Kidney (tissue), 14 donors: ENCODE results near the gene MCIDAS. TPM values are rescaled to one million over a fixed set of nuclear protein-coding genes. Genes with fewer than 3 reads are reported as not detected.

Experiments
- DNase-seq, 5 donors: peaks; one replicate each; pipeline ENCODE4 v3.0.0-alpha.2; 2013 to 2020
- FAIRE-seq: peaks from 2 replicates; lab custom pipeline; 2012; peaks lifted over from hg19 to GRCh38; lab: Jason Lieb, UNC
- H3K27ac ChIP-seq, 2 donors: one replicate each; pipeline ENCODE4 v1.7.0; 2013; ENCODE audit warnings: low read depth in 2 of 2, low read length in 2 of 2, inconsistent platforms in 1 of 2
- H3K27me3 ChIP-seq: one replicate; pipeline ENCODE4 v1.7.1; 2013; ENCODE audit warnings: low read length, inconsistent platforms; ENCODE audit not compliant: control insufficient read depth, insufficient read depth
- H3K36me3 ChIP-seq, 3 donors: one replicate each; pipeline versions ENCODE4 v1.7.0 to v1.7.1; 2013; ENCODE audit warnings: low read length in 3 of 3, control low read depth in 1 of 3, inconsistent platforms in 1 of 3; ENCODE audit not compliant: insufficient read depth in 3 of 3, control insufficient read depth in 2 of 3
- H3K4me1 ChIP-seq, 3 donors: one replicate each; pipeline versions ENCODE4 v1.7.0 to v1.7.1; 2013; ENCODE audit warnings: low read length in 3 of 3, inconsistent platforms in 1 of 3, low read depth in 1 of 3; ENCODE audit not compliant: control insufficient read depth in 2 of 3, insufficient read depth in 2 of 3
- H3K4me3 ChIP-seq, 3 donors: one replicate each; pipeline versions ENCODE4 v1.7.0 to v1.8.1; 2013; ENCODE audit warnings: low read length in 3 of 3, control low read depth in 1 of 3, inconsistent platforms in 1 of 3
- H3K9ac ChIP-seq, 3 donors: one replicate each; pipeline versions ENCODE4 v1.7.0 to v1.7.1; 2013; ENCODE audit warnings: low read length in 3 of 3, control low read depth in 1 of 3, inconsistent platforms in 1 of 3
- H3K9me3 ChIP-seq, 3 donors: one replicate each; pipeline versions ENCODE4 v1.7.0 to v1.7.1; 2013; ENCODE audit warnings: low read length in 3 of 3, control low read depth in 1 of 3, inconsistent platforms in 1 of 3; ENCODE audit not compliant: control insufficient read depth in 2 of 3, insufficient read depth in 1 of 3
- intact Hi-C: fragments of 100-400 bp; cut with DNase I; formaldehyde crosslinking; loops from one replicate; pipeline ENCODE4 v1.11.1; 2022
- polyA plus RNA-seq: library from polyadenylated mRNA; stranded (reverse); fragments of 350-450 nt; fragmentation: Illumina TruSeq; extraction: RNeasy Lipid Tissue Mini Kit (QIAGEN cat#74804); gene quantifications from one replicate; pipeline ENCODE4 v1.2.3, GENCODE V29; 2014; ENCODE audit warnings: low read depth, low replicate concordance; ENCODE audit not compliant: insufficient read depth
- total RNA-seq: library from RNA; stranded (reverse); fragmentation: NEBNext Ultra II Directional; extraction: Animal tissue kit (Norgen Biotek cat#: 25700); gene quantifications from one replicate; pipeline ENCODE4 v1.2.1, GENCODE V29; 2021
- TF ChIP-seq, protein P1 (sequence below): IDR thresholded peaks from 3 replicates; pipeline ENCODE4 v1.5.1; 2012; ENCODE audit warnings: mild to moderate bottlenecking, moderate library complexity, borderline replicate concordance; ENCODE audit not compliant: insufficient read depth; ENCODE audit errors: extremely low read depth
- donor health status: control.
- donor health status: control.
- donor health status: control.
- donor health status: control.
- donor health status: control.
- donor health status: DM: yes; HTN: yes; CAD: no.
- donor health status: Normal renal cell carcinoma (clear cell type).

Gene MCIDAS
- total and polyA plus RNA-seq, 2 donors from 2014 or later: 0.13 TPM; not detected in 1

DNA sequence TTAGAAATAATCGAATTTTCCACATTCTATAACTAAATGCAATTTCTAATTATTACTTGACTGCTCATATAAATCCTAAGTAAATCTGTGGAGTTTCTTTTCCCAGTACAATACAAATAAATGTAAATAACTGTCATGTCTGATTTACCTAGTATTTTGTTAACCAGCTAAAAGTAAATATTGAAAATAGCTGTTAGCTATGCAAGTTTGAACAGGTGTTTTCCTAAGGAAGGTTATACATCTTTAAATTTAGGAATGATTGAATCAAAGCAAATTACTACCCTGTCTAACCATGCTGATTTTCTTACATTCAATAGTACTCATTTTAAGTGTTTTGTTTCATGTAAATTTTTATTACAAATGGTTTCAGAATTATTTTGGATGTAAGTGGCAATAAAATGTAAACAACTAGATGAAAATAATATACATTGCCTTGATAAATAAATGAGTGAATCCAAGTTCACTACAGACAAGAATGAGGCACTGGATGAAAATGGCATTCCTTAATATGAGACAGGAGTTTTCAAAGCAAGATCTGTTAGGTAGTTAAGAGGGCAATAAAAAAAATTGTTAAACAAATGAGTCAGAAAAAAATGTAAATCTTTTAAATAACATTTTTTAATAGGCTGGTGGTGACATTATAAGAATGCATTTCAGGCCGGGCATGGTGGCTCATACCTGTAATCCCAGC is 15.8 kb downstream of the MCIDAS start:
- H3K4me3 ChIP-seq: no peak overlapping the region
- TF ChIP-seq, protein P1, sequence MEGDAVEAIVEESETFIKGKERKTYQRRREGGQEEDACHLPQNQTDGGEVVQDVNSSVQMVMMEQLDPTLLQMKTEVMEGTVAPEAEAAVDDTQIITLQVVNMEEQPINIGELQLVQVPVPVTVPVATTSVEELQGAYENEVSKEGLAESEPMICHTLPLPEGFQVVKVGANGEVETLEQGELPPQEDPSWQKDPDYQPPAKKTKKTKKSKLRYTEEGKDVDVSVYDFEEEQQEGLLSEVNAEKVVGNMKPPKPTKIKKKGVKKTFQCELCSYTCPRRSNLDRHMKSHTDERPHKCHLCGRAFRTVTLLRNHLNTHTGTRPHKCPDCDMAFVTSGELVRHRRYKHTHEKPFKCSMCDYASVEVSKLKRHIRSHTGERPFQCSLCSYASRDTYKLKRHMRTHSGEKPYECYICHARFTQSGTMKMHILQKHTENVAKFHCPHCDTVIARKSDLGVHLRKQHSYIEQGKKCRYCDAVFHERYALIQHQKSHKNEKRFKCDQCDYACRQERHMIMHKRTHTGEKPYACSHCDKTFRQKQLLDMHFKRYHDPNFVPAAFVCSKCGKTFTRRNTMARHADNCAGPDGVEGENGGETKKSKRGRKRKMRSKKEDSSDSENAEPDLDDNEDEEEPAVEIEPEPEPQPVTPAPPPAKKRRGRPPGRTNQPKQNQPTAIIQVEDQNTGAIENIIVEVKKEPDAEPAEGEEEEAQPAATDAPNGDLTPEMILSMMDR: no peak
- intact Hi-C loops: no loop called here
- H3K36me3 ChIP-seq: no peaks in the 10 kb centered on the region
- FAIRE-seq (no peak), DNase-seq (no peak)
- H3K27me3 ChIP-seq: no peaks in the 10 kb centered on the region
- no peaks in the 10 kb centered on the region for H3K9me3 ChIP-seq
- no peak overlapping the region for H3K9ac ChIP-seq
- H3K4me1 ChIP-seq: no peaks in the 10 kb centered on the region
- H3K27ac ChIP-seq: no peak overlapping the region

DNA sequence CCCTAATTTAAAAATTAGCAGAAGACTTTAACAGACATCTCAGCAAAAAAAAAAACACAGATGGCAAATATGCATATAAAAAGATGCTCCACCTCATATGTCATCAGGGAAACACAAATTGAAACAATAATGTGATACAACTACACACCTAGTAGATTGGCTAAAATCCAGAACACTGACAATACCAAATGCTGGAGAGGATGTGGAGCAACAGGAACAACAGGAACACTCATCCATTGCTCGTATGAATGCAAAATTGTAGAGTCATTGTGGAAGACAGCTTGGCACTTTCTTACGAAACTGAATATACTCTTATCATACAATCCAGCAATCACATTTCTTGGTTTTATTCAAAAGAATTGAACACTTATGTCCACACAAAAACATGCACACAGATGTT is 22.1 kb downstream of the MCIDAS start:
- Histone ChIP-seq H3K4me3 (no peak overlapping the region), H3K9me3 (no peaks in the 10 kb centered on the region), H3K4me1 (no peaks in the 10 kb centered on the region), H3K36me3 (no peaks in the 10 kb centered on the region), H3K27me3 (no peaks in the 10 kb centered on the region), H3K9ac (no peak overlapping the region), H3K27ac (no peak overlapping the region)
- TF ChIP-seq, protein P1: no peak
- DNase-seq: no peak
- no peak for FAIRE-seq
- intact Hi-C loops: no loop called here

DNA sequence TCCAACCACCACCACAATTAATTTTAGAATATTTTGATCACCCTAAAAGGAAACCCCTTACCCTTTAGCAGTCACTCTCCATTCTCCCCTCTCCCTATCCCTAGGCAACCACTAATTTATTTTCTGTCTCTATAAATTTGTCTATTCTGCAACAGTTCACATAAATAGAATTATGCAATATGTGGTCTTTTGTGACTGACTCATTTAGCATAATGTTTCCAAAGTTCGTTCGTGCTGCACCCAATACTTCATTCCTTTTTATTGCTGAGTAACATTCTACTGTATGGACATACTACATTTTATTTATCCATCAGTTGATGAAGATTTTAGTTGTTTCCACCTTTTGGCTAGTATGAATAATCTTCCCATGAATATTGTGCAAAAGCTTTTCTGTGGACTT is 36.0 kb downstream of the MCIDAS start:
- H3K9me3 ChIP-seq: no peaks in the 10 kb centered on the region
- peaks cover 2% of the 10 kb centered on the region for H3K27me3 ChIP-seq
- TF ChIP-seq, protein P1: no peak
- no peak for DNase-seq
- no peaks in the 10 kb centered on the region for H3K36me3 ChIP-seq
- no peak for FAIRE-seq
- no peak overlapping the region for H3K4me3 ChIP-seq
- no peaks in the 10 kb centered on the region for H3K4me1 ChIP-seq
- H3K9ac ChIP-seq: no peak overlapping the region
- H3K27ac ChIP-seq: no peak overlapping the region
- intact Hi-C loops: no loop called here
